Measurements from ENCODE around the gene CD22. TPM values are rescaled to one million over a fixed set of nuclear protein-coding genes. Genes with fewer than 3 reads are reported as not detected.

Gene CD22
- total and polyA plus RNA-seq, 10 of the 15 experiments (the other 5 are each of a cell fraction or from before 2014, with no cell fraction given), result 23.0 to 344 (median 181) TPM

GRCh38 chr19:35368378-35368777 is 39.4 kb downstream of the CD22 start:
- RAD21 ChIA-PET (ENCODE audit: unreplicated experiment), result interaction anchor here (0.9 kb wide), 1 partner anchor 29 kb away, joined by 4 read pairs; no protein-coding TSS in a partner anchor
- in situ Hi-C loops (cut with MboI), result no loop called here
- no TSS peak for BruUV-seq (replicated peaks)
- Histone ChIP-seq H3K4me2 (ENCODE audit: control insufficient read depth, insufficient read depth) (no peak overlapping the region), H3K27ac (ENCODE audit: control insufficient read depth, insufficient read depth) (no peak overlapping the region), H3K27me3 (replicated peaks in 1 of 2; ENCODE audit: control insufficient read depth in 2 of 2, insufficient read depth in 2 of 2, low read length in 1 of 2) (no peaks in the 10 kb centered on the region), H3K9ac (ENCODE audit: control insufficient read depth, insufficient read depth, low read length) (no peak overlapping the region), H3K36me3 (ENCODE audit: control insufficient read depth in 2 of 2, insufficient read depth in 2 of 2, low read length in 1 of 2) (no peaks in the 10 kb centered on the region), H2AFZ (ENCODE audit: control insufficient read depth, low read depth, low read length) (no peak overlapping the region), H3K79me2 (ENCODE audit: control insufficient read depth, insufficient read depth, low read length) (no peaks in the 10 kb centered on the region), H3K4me1 (ENCODE audit: control insufficient read depth, insufficient read depth, low read length) (no peaks in the 10 kb centered on the region), H3K4me3 (no peak overlapping the region), H3K9me3 (replicated peaks; ENCODE audit: control insufficient read depth, insufficient read depth, low read length) (no peaks in the 10 kb centered on the region; the same call in 2 of the 3 replicates), H4K20me1 (ENCODE audit: control insufficient read depth, insufficient read depth) (no peaks in the 10 kb centered on the region)
- intact Hi-C loops (cut with micrococcal nuclease; ENCODE audit: unreplicated experiment), result no loop called here
- FAIRE-seq (no peak), ATAC-seq (no peak), DNase-seq (ENCODE audit: low read depth, low spot score) (no peak)
- 17% methylated on average over 1 of the region's 1 CpG for WGBS (ENCODE audit: insufficient coverage, insufficient replicate concordance, low lambda C conversion rate, missing lambda C conversion rate)
- CTCF ChIA-PET, result interaction anchor here (0.9 kb wide), 1 partner anchor 12 kb away, joined by 3 read pairs; no protein-coding TSS in a partner anchor
- POLR2A ChIA-PET, result interaction anchor here (0.6 kb wide), 1 partner anchor 31 kb away, joined by 3 read pairs; no protein-coding TSS in a partner anchor
- no peak for TF ChIP-seq CEBPB (IDR thresholded peaks at IDR 0.05; ENCODE audit: borderline replicate concordance in 1 of 2, low read depth in 2 of 2, low read length in 2 of 2)
- TF ChIP-seq STAT3 (IDR thresholded peaks at IDR 0.05; ENCODE audit: low read depth, low read length), result no peak
- no peak for TF ChIP-seq BHLHE40 (IDR thresholded peaks at IDR 0.05; ENCODE audit: borderline replicate concordance in 1 of 2, low read depth in 2 of 2, low read length in 1 of 2)
- TF ChIP-seq SPI1 (IDR thresholded peaks at IDR 0.05; ENCODE audit: borderline replicate concordance, insufficient read depth, low read depth, low read length), result no peak
- TF ChIP-seq ZNF384 (IDR thresholded peaks at IDR 0.05; ENCODE audit: borderline replicate concordance, low read depth, low read length), result no peak
- TF ChIP-seq, protein P1, sequence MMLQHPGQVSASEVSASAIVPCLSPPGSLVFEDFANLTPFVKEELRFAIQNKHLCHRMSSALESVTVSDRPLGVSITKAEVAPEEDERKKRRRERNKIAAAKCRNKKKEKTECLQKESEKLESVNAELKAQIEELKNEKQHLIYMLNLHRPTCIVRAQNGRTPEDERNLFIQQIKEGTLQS (IDR thresholded peaks at IDR 0.05; ENCODE audit: borderline replicate concordance, extremely low read depth, low read depth, low read length), result no peak
- no peak for TF ChIP-seq KAT2A (conservative IDR thresholded peaks at IDR 0.05; ENCODE audit: control insufficient read depth, low read depth, low read length)
- SMC1A ChIA-PET (ENCODE audit: uncharacterized antibody, unreplicated experiment), result no interaction called here
